ENCODE data around the gene KIAA0232. TPM values are rescaled to one million over a fixed set of nuclear protein-coding genes. Genes with fewer than 3 reads are reported as not detected.

Gene KIAA0232
- total and polyA plus RNA-seq, 12 donors = 12.8 to 89.6 (median 70.9) TPM

GRCh38 chr4:6811165-6811564 is 28.6 kb downstream of the KIAA0232 start:
- H3K9me3 ChIP-seq = no peaks in the 10 kb centered on the region
- no peak overlapping the region for H3K27ac ChIP-seq
- DNase-seq = no peak
- WGBS, 2 donors = 79% methylated on average over 6 of the region's 6 CpGs
- H3K4me3 ChIP-seq = no peak overlapping the region
- ATAC-seq = no peak
- TF ChIP-seq CTCF (IDR thresholded peaks at IDR 0.05) = no peak
- no peaks in the 10 kb centered on the region for H3K27me3 ChIP-seq
- intact Hi-C loops (cut with DNase I) = no loop called here
- H3K4me1 ChIP-seq = peaks cover 2 to 79% (median 56%) of the 10 kb centered on the region in 9 donors
- H3K36me3 ChIP-seq = no peaks in the 10 kb centered on the region

GRCh38 chr4:6812766-6813165 is 30.2 kb downstream of the KIAA0232 start:
- peak overlapping the region in 1 of 10 donors; percentile 12 for H3K27ac ChIP-seq
- H3K4me1 ChIP-seq = peaks cover 2 to 63% (median 40%) of the 10 kb centered on the region in 9 donors
- H3K36me3 ChIP-seq = no peaks in the 10 kb centered on the region
- no peak for DNase-seq
- no peaks in the 10 kb centered on the region for H3K27me3 ChIP-seq
- TF ChIP-seq CTCF (IDR thresholded peaks at IDR 0.05) = no peak
- ATAC-seq = no peak
- H3K9me3 ChIP-seq = peaks cover 0 to 4% (median 0%) of the 10 kb centered on the region in 11 donors
- intact Hi-C loops (cut with DNase I) = no loop called here
- H3K4me3 ChIP-seq = no peak overlapping the region

GRCh38 chr4:6813725-6814124 is 31.2 kb downstream of the KIAA0232 start:
- Histone ChIP-seq H3K9me3 (peaks cover 0 to 9% (median 3%) of the 10 kb centered on the region in 11 donors), H3K36me3 (peaks cover 0 to 9% (median 0%) of the 10 kb centered on the region in 9 donors), H3K27me3 (no peaks in the 10 kb centered on the region), H3K4me1 (peaks cover 2 to 54% (median 31%) of the 10 kb centered on the region in 9 donors), H3K27ac (peak overlapping the region in 1 of 10 donors; percentile 8), H3K4me3 (no peak overlapping the region)
- peak in 3 of 8 donors; percentile 42 to 75 (median 64) for ATAC-seq
- intact Hi-C loops (cut with DNase I) = no loop called here
- 72 to 82% methylated on average over 3 of the region's 3 CpGs for WGBS, 2 donors
- DNase-seq = no peak
- no peak for TF ChIP-seq CTCF (IDR thresholded peaks at IDR 0.05)

- no peak overlapping the region for H3K4me3 ChIP-seq
- intact Hi-C loops (cut with DNase I) = no loop called here
- DNase-seq = no peak
- H3K9me3 ChIP-seq = peaks cover 0 to 24% (median 9%) of the 10 kb centered on the region in 11 donors
- peaks cover 2 to 46% (median 25%) of the 10 kb centered on the region in 9 donors for H3K4me1 ChIP-seq
- no peak for ATAC-seq
- 75 to 82% methylated on average over 9 of the region's 9 CpGs for WGBS, 2 donors
- H3K27ac ChIP-seq = peak overlapping the region in 1 of 10 donors; percentile 6
- peaks cover 0 to 10% (median 0%) of the 10 kb centered on the region in 9 donors for H3K36me3 ChIP-seq
- no peak for TF ChIP-seq CTCF (IDR thresholded peaks at IDR 0.05)
- no peaks in the 10 kb centered on the region for H3K27me3 ChIP-seq
These were observed 32.7 kb downstream of the KIAA0232 start for GRCh38 chr4:6815029-6815836.

All from heart right ventricle (tissue), 16 donors.